Left lung (tissue), 10 donors: ENCODE results near the gene GGA1. TPM values are rescaled to one million over a fixed set of nuclear protein-coding genes. Genes with fewer than 3 reads are reported as not detected.

Source experiments
- ATAC-seq: fragments of 200-7000 bp; cut with Tn5 transposase; one replicate; pipeline ENCODE4 v1.9.1; 2020; ENCODE audit warnings: moderate library complexity
- DNase-seq, 4 donors: peaks; one replicate each; pipeline ENCODE4 v3.0.0-alpha.2; 2013 to 2020
- H3K27ac ChIP-seq, 2 donors: fragments of 200-600 bp; sonication (generic) in 1 of 2; one replicate each; pipeline versions ENCODE4 v1.5.0 to v1.8.0; 2020 to 2021
- H3K27me3 ChIP-seq, 2 donors: fragments of 200-600 bp; sonication (generic) in 1 of 2; one replicate each; pipeline versions ENCODE4 v1.5.0 to v1.8.0; 2020 to 2021
- H3K36me3 ChIP-seq, 2 donors: fragments of 200-600 bp; sonication (generic) in 1 of 2; one replicate each; pipeline versions ENCODE4 v1.5.0 to v1.8.0; 2020 to 2021
- H3K4me1 ChIP-seq, 2 donors: fragments of 200-600 bp; one replicate each; pipeline ENCODE4 v1.8.0; 2021
- H3K4me3 ChIP-seq, 2 donors: fragments of 200-600 bp; sonication (generic) in 1 of 2; one replicate each; pipeline versions ENCODE4 v1.5.0 to v1.8.0; 2020 to 2021; ENCODE audit warnings: mild to moderate bottlenecking in 1 of 2
- H3K9me3 ChIP-seq, 2 donors: fragments of 200-600 bp; sonication (generic) in 1 of 2; one replicate each; pipeline versions ENCODE4 v1.5.0 to v1.8.0; 2020 to 2021
- intact Hi-C, 2 donors: fragments of 100-400 bp; cut with DNase I; formaldehyde crosslinking; loops; one replicate each; pipeline versions ENCODE4 v1.11.2 to v1.14.2; 2022
- polyA plus RNA-seq, 6 donors: library from polyadenylated mRNA; unstranded; fragments of 120-200 nt; gene quantifications; one replicate each; pipeline ENCODE4 v1.2.1, GENCODE V29; 2013; ENCODE audit not compliant: insufficient read length in 6 of 6
- total RNA-seq, 2 donors: library from RNA; stranded (reverse); fragmentation: NEBNext Ultra II Directional; extraction: Animal tissue kit (Norgen Biotek cat#: 25700); gene quantifications; one replicate each; pipeline ENCODE4 v1.2.1, GENCODE V29; 2021
- TF ChIP-seq, protein P1 (sequence below), 2 donors: fragments of 200-600 bp; sonication (generic) in 1 of 2; IDR thresholded peaks; one replicate each; pipeline versions ENCODE4 v1.5.0 to v1.8.0; 2021; ENCODE audit warnings: antibody characterized with exemption in 2 of 2
- donor health status: DM: no; HTN: yes; CAD: no.
- donor health status: DM: no; HTN: no; CAD: no.

GGA1 gene
- total and polyA plus RNA-seq, 8 donors, result 49.6 to 71.2 (median 58.8) TPM

DNA sequence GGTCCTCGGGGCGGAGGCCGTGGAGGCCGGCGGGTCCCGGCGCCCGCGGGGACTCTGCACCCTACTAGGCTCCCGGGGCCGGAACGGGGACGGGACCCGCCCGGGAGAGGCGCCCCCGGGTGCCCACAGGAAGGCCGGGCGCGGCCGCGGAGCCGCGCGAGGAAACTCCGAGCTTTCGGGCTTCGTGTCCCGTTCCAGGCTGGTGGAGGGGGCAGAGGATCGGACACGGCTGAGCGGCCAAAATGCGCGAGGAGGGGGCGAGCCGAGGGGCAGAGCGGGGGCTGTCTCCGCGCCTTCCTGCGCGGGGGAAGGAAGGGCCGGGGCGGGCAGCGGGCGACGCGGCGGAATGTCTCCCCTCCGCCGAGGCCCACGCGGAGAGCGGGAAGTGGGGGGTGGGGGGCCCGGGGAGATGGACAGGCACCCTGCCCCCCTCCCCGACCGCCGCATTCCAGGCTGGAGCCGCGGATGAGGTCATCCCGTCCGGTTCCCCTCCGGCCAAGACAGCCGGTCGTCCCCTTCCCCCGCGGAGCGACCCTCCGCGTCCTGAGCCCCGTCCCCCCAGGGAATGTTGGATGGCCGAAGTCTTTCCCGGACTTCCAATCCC, 47.9 kb upstream of the GGA1 start:
- intact Hi-C loops, result no loop called here
- Histone ChIP-seq H3K4me1 (peaks cover 34 to 82% of the 10 kb centered on the region in 2 donors), H3K27ac (peak overlapping the region; percentile 90 to 98), H3K36me3 (peaks cover 0 to under 1% of the 10 kb centered on the region in 2 donors), H3K4me3 (peak overlapping the region; percentile 66 to 81), H3K9me3 (no peaks in the 10 kb centered on the region), H3K27me3 (peaks cover 0 to 75% of the 10 kb centered on the region in 2 donors)
- DNase-seq (peak in 3 of 4 donors; percentile 57 to 84 (median 68)), ATAC-seq (peak; percentile 29)
- TF ChIP-seq, protein P1, sequence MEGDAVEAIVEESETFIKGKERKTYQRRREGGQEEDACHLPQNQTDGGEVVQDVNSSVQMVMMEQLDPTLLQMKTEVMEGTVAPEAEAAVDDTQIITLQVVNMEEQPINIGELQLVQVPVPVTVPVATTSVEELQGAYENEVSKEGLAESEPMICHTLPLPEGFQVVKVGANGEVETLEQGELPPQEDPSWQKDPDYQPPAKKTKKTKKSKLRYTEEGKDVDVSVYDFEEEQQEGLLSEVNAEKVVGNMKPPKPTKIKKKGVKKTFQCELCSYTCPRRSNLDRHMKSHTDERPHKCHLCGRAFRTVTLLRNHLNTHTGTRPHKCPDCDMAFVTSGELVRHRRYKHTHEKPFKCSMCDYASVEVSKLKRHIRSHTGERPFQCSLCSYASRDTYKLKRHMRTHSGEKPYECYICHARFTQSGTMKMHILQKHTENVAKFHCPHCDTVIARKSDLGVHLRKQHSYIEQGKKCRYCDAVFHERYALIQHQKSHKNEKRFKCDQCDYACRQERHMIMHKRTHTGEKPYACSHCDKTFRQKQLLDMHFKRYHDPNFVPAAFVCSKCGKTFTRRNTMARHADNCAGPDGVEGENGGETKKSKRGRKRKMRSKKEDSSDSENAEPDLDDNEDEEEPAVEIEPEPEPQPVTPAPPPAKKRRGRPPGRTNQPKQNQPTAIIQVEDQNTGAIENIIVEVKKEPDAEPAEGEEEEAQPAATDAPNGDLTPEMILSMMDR (IDR thresholded peaks at IDR 0.05), result no peak

DNA sequence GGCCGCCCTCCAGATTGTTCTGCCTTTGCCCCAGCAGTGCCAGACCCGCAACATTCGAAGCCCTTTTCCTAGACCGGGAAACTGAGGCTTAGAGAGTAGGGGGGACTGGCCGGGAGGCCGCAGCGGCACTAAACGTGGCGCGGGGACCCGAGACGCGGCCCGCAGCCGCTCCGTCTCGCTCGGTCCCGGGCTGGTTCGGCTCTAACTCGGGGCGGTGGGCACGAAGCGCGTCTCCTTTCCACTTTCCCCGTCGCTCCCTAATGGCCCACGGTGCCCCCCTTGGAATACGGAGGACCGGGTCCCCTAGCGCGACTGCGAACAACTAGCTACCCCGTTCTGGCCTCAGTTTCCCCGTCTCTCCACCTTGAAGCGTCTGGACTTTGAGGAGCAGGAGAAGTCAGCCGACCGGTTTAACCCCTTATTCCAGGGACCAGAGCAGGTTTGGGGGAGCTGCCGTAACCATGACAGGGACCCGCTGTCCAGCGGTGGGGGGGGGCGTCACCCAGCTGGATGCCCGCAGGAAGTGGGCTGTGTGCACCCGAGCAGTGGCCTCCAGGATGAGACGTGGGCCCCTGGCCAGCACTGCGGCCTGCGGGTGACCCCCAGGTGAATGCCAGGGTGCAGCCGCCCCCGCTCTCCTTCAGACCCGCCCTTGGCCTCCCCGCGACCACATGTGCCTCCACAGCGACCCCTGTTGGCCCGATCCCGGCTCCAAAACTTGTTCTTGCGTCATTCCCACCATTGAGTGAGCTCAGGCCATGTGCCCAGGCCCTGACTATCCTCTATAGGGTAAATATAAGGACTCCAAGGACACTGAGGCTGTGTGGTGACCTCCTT, 47.2 kb upstream of the GGA1 start:
- H3K27me3 ChIP-seq, result peaks cover 0 to 80% of the 10 kb centered on the region in 2 donors
- intact Hi-C loops, result no loop called here
- DNase-seq (peak; percentile 90 to 95 (median 90)), ATAC-seq (peak; percentile 72)
- H3K27ac ChIP-seq, result peak overlapping the region; percentile 90 to 98
- no peaks in the 10 kb centered on the region for H3K9me3 ChIP-seq
- peaks cover 42 to 89% of the 10 kb centered on the region in 2 donors for H3K4me1 ChIP-seq
- TF ChIP-seq, protein P1 (IDR thresholded peaks at IDR 0.05), result peak; percentile 77 to 81
- peak overlapping the region; percentile 66 to 81 for H3K4me3 ChIP-seq
- peaks cover 0 to 8% of the 10 kb centered on the region in 2 donors for H3K36me3 ChIP-seq

DNA sequence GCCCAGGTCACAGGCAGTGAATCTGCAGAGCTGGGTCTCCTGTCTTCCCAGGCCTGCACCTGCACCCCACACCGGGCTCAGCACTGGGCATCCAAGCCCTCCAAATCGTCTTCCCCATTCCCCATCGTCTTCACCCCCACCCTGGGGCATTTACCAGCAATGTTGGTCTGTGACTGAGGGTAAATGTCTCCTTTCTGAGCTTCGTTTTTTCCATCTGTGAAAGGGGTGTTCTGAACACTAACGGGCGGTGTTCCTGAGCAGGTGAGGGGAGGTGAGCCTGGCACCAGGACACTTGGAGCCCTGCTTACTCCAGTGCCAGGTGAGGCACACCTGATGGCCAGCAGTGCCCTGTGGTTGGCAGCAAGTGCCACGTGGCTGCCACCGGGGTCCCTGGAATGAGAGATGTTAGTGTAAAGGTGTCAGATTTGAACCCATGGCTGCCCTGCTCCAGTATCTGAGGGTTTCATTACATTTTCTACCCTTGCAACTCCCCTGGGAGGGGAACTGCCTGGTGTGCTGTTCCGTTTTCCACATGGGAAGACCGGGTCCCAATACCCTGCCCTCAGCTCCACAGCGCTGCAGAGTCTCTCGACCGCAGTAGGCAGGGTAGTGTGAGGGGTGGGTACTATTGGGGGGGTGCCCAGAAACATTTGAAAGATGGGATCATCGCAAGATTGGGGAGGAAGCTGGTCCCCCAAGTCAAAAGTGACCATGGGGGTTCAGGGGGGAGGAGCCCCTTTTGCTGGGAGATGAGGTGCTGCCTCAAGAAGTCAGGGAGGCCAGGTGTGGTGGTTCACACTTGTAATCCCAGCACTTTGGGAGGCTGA, 46.4 kb upstream of the GGA1 start:
- Histone ChIP-seq H3K36me3 (peaks cover 0 to 16% of the 10 kb centered on the region in 2 donors), H3K4me3 (peak overlapping the region; percentile 66 to 81), H3K9me3 (no peaks in the 10 kb centered on the region), H3K4me1 (peaks cover 50 to 91% of the 10 kb centered on the region in 2 donors), H3K27ac (peak overlapping the region; percentile 90 to 98), H3K27me3 (peaks cover 0 to 73% of the 10 kb centered on the region in 2 donors)
- DNase-seq (no peak), ATAC-seq (no peak)
- intact Hi-C loops, result no loop called here
- TF ChIP-seq, protein P1 (IDR thresholded peaks at IDR 0.05), result no peak

DNA sequence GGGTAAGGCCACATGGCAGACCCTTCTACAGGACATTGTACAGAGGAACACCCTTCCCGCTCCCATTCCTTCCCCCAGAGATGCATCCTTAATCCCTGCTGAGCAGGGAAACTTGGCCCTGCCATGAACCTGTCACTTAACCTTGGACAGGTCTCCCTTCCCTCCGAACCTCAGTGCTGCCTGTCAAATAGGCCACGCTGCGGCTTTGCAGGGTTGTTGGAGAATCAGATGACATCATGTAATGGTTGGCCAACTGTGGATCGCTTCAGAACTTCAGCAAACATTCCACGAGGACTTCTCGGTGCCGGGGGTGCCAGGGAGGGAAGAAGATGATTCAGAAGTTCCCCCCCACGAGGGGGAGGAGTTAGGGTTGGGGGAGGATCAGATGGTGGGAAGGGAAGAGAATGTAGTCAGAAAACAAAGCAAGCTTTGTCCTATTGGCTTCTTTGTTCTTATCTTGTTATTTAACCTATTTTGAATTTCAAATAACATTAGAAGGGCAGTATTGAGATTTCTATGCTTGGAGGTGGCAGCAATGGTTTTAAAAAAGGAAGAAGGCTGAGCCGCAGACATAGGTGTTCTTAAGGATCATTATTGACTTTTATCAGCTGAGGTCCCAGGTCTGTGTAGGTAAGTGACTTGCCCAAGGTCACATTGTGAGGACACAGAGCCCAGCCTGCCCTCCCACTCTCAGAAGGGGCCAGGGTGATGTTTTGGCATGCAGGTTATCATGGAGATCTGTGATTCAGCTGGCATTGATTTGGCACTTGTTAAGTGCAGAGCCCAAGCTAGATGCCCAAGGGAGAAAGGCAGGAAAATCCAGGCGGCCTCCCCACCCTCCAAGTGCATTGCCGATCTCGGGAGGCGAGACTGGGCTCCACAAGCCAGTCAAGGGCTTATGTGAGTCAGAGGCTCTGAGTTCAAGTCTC, 45.2 kb upstream of the GGA1 start:
- peak overlapping the region in 1 of 2 donors; percentile 66 for H3K4me3 ChIP-seq
- DNase-seq (peak in 1 of 4 donors; percentile 78), ATAC-seq (peak; percentile 22)
- intact Hi-C loops, result no loop called here
- peaks cover 0 to 61% of the 10 kb centered on the region in 2 donors for H3K27me3 ChIP-seq
- TF ChIP-seq, protein P1 (IDR thresholded peaks at IDR 0.05), result no peak
- H3K36me3 ChIP-seq, result peaks cover 0 to 28% of the 10 kb centered on the region in 2 donors
- H3K4me1 ChIP-seq, result peaks cover 50 to 91% of the 10 kb centered on the region in 2 donors
- no peaks in the 10 kb centered on the region for H3K9me3 ChIP-seq
- peak overlapping the region; percentile 90 to 98 for H3K27ac ChIP-seq
